Stimulated activated CD4-positive, alpha-beta T cell treated with anti-CD3 and anti-CD28 coated beads, Interleukin-15, amount 100 ng/mL, for 48 hours (primary cell): ENCODE data around the gene OTP.

Experiments used
- DNase-seq, 2 donors: peaks; one replicate each; pipeline ENCODE4 v3.0.0-alpha.2; 2020; ENCODE audit warnings: low read depth in 2 of 2

Gene OTP

GRCh38 chr5:77640589-77641396 lies 2.3 kb upstream of the OTP start:
- no peak for DNase-seq

GRCh38 chr5:77638763-77639671 lies 504 bp upstream of the OTP start:
- no peak for DNase-seq

- DNase-seq, result no peak
Measured at GRCh38 chr5:77637170-77637997, 1.1 kb downstream of the OTP start.

- DNase-seq, result no peak
Measured at GRCh38 chr5:77636641-77637169, 1.8 kb downstream of the OTP start.

- no peak for DNase-seq
Measured at GRCh38 chr5:77635917-77636640, 2.4 kb downstream of the OTP start.

GRCh38 chr5:77635067-77635916 lies 3.2 kb downstream of the OTP start:
- DNase-seq, result no peak

GRCh38 chr5:77633709-77634108 lies 4.8 kb downstream of the OTP start:
- no peak for DNase-seq

GRCh38 chr5:77633207-77633675 lies 5.3 kb downstream of the OTP start:
- DNase-seq, result no peak

GRCh38 chr5:77632526-77633206 lies 5.8 kb downstream of the OTP start:
- DNase-seq, result no peak

GRCh38 chr5:77630114-77630680 lies 8.3 kb downstream of the OTP start:
- DNase-seq, result peak in 1 of 2 donors; percentile 57

- no peak for DNase-seq
Measured at GRCh38 chr5:77629509-77630113, 8.9 kb downstream of the OTP start.

- DNase-seq, result no peak
Measured at GRCh38 chr5:77628840-77629508, 9.5 kb downstream of the OTP start.

- no peak for DNase-seq
Measured at GRCh38 chr5:77627869-77628674, 10.4 kb downstream of the OTP start.

GRCh38 chr5:77623203-77623740 lies 15.2 kb downstream of the OTP start:
- DNase-seq, result no peak

GRCh38 chr5:77621440-77621839 lies 17.1 kb downstream of the OTP start:
- no peak for DNase-seq

GRCh38 chr5:77620405-77620804 lies 18.1 kb downstream of the OTP start:
- no peak for DNase-seq

GRCh38 chr5:77616920-77617319 lies 21.6 kb downstream of the OTP start:
- DNase-seq, result no peak
